Measurements from ENCODE around the gene SENP1. TPM values are rescaled to one million over a fixed set of nuclear protein-coding genes. Genes with fewer than 3 reads are reported as not detected.

SENP1 gene
- total and polyA plus RNA-seq, 2 of the 4 experiments (the other 2 are of a cell fraction) = 7.2 to 25.3 TPM

GRCh38 chr12:48013287-48013686 lies 92.6 kb downstream of the SENP1 start:
- TF ChIP-seq MAFK (IDR thresholded peaks at IDR 0.05; ENCODE audit: low read depth, low read length) (peak; percentile 80), CEBPB (IDR thresholded peaks at IDR 0.05; ENCODE audit: low read depth, low read length) (no peak)
- Histone ChIP-seq H4K5ac (ENCODE audit: low read depth, low read length) (no peak overlapping the region), H3K9me1 (ENCODE audit: insufficient read depth, low read length) (no peaks in the 10 kb centered on the region), H2BK120ac (ENCODE audit: low read depth, low read length) (no peak overlapping the region), H2BK5ac (ENCODE audit: low read depth, low read length, poor library complexity, severe bottlenecking) (no peak overlapping the region), H3K18ac (ENCODE audit: low read depth, low read length) (no peak overlapping the region), H3K79me1 (ENCODE audit: low read depth in 1 of 2, low read length in 2 of 2) (no peaks in the 10 kb centered on the region), H3K4me2 (ENCODE audit: low read depth, low read length) (no peak overlapping the region), H3K4me3 (ENCODE audit: insufficient read depth, low read depth, low read length) (no peak overlapping the region), H2AK5ac (ENCODE audit: low read depth, low read length) (no peak overlapping the region), H2AFZ (replicated peaks; ENCODE audit: low read length, poor library complexity) (no peak overlapping the region), H3K9me3 (ENCODE audit: control insufficient read depth, insufficient read depth, low read length) (peaks cover 2% of the 10 kb centered on the region; the same call in 1 of the 2 replicates), H3K14ac (replicated peaks; ENCODE audit: low read depth, low read length) (no peak overlapping the region), H3K36me3 (ENCODE audit: control insufficient read depth, insufficient read depth, low read length) (no peaks in the 10 kb centered on the region), H2BK15ac (ENCODE audit: low read depth, low read length) (no peak overlapping the region), H2AK9ac (replicated peaks; ENCODE audit: low read depth, low read length, poor library complexity) (no peak overlapping the region), H3K4me1 (ENCODE audit: control insufficient read depth, insufficient read depth, low read length) (no peaks in the 10 kb centered on the region), H3K4ac (ENCODE audit: low read depth, low read length) (no peak overlapping the region), H3K23ac (ENCODE audit: low read depth, low read length) (no peak overlapping the region), H2BK20ac (ENCODE audit: low read depth, low read length) (no peak overlapping the region), H3K27me3 (ENCODE audit: control insufficient read depth, insufficient read depth, low read length) (peaks cover 76% of the 10 kb centered on the region), H3K27ac (ENCODE audit: insufficient read depth, low read length) (no peak overlapping the region), H3K56ac (ENCODE audit: extremely low read depth, insufficient read depth, low read length) (no peak overlapping the region), H4K20me1 (ENCODE audit: insufficient read depth, low read length) (no peaks in the 10 kb centered on the region), H4K8ac (ENCODE audit: low read depth in 2 of 2, low read length in 2 of 2) (no peak overlapping the region), H3K9ac (ENCODE audit: low read depth, low read length) (no peak overlapping the region), H4K91ac (ENCODE audit: insufficient read depth, low read depth, low read length) (no peak overlapping the region)
- ChIA-PET POLR2A (ENCODE audit: unreplicated experiment) (no interaction called here), CTCF (interaction anchor here (0.7 kb wide), 1 partner anchor 38 kb away, joined by 3 read pairs; no protein-coding TSS in a partner anchor)
- ATAC-seq (ENCODE audit: low read depth) (no peak), DNase-seq (no peak)
- intact Hi-C loops (cut with micrococcal nuclease) (no loop called here), dilution Hi-C loops (cut with HindIII; ENCODE audit: low sequenced_read_pairs, unreplicated experiment) (no loop called here), in situ Hi-C loops (cut with MboI; ENCODE audit: low sequenced_read_pairs) (no loop called here)
- no TSS peak for BruUV-seq (replicated peaks)
- no CpG with 5 or more reads among the region's 2 CpGs for WGBS, 2 experiments (ENCODE audit: extremely low coverage in 2 of 2, insufficient read length in 1 of 2)

Measured in IMR-90 (cell line).